C1 segment of cervical spinal cord (tissue), 14 donors: ENCODE measurements around the gene PPP6R3.
"Not testable (repeated sequence)": the region's sequence is repeated elsewhere in the genome, so short reads cannot be mapped to it uniquely, and the experiment has no call there.

Experiments
- DNase-seq, 14 donors: peaks; one replicate each; lab custom pipeline; 2025; lab: John Stamatoyannopoulos, UW

Gene PPP6R3

DNA sequence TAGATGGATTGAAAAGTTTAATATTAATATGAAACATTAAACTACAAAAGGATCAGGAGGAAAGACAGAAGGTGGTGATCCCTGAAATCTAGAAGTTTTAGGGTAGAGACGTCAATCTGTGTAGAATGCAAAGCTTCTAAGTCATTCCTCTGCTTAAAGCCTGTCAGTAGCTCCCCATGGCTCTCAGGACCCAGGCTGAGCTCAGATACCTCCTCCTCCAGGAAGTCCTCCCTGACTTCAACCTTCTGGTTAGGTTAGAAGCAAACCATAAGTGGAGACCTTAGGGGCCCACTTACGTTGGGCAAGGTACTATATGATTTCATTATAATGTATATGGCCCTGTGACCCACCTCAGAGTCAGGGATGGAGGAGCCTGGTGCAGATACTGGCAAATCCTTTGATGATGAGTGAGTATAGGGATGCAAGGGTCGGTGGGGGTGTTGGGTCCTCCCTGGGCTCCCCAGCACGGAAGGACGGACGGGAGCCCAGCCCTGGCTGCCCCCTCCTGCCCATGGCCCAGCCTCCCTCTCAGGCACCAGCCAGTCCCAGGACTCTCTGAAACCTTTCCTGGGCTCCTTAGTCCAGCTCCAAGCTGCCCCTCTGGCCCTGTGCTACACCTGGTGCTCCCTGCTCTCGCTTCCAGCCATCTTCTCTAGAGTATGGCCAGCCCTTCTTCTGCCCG, 3.2 kb upstream of the PPP6R3 start:
- DNase-seq, result no peak

DNA sequence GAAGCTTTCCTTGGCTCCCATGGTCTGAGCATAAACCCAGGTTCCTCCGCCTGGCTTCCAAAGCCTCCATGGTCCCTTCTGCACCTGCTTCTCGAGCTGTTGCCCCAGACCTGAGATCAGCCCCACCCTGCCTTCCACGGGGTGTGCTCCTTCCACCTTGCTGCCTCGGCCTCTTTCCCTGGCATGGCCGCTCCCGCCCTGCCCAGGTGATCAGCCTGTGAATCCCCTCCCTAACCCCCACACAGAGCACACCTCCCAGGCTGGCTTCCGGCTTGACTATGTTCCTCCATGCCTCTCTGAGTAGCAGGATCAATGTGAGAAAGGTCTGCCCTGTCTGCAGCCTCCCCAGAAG, 2.7 kb upstream of the PPP6R3 start:
- no peak for DNase-seq

DNA sequence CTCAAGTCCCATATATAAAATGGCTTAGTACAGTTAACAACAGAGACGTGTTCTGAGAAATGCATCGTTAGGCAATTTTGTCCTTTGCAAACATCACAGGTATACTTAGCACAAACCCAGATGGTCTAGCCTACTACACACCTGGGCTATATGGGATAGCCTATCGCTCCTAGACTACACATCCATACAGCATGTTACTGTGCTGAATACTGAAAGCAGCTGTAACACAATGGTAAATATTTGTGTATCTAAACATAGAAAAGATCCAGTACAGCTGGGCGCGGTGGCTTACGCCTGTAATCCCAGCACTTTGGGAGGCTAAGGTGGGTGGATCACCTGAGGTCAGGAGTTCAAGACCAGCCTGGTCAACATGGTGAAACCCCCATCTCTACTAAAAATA, 2.2 kb upstream of the PPP6R3 start:
- DNase-seq, result not testable (repeated sequence)

DNA sequence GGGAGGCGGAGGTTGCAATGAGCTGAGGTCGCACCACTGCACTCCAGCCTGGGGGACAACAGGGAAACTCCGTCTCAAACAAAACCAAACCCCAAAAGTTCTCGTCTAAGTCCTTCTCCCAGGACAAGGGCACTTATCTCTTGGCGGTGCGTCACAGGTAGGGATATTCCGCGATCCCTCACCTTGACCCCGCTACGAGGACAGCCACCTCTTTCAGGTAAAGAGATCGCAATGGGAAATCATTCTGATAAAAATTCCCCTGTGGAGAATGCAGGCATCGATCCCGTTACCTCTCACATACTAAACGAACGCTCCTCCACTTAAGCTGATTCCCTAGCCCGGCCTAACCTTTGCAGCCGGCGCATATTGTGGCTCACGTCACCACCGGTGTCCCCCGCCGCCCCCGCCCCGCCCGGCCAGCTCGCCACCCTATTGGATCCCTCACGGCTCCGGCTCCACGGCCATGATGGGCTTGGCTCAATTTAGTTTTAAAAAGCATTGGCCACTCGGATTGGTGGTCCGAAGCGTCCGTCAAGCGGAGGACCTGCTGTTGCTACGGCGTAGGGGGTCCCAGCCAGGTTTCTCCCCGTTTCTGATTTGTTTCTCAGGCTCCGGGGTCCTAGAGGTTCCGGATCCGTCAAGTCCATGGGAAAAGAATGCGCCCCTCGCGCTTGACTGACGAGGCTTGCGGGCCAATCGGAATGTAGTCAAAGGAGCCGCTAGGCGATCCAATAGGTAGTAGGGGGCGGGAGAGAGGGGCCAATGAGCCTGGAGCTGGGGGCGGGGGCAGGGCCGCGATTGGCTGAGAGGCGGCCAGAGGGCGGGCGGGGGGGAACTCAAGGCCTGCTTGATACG, 439 bp upstream of the PPP6R3 start:
- peak; percentile 87 to 100 (median 98) for DNase-seq

DNA sequence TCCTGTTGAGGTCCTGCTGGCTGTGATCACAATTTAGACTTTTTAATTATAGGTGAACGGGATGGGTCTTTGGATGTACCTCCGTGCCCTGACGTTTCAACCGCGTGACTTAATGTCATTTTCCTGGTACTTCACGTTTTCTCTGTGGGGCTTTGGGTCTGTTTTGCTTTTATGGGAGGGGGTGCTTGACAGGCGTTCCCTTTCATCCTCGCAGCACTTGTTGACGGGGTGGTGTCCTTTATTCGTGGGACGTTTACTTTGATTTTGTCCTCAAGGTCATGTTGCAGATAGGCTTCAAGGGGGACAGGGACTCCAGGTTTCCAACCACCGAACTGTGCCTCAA, 994 bp downstream of the PPP6R3 start:
- DNase-seq, result peak in 1 of 14 donors; percentile 26

DNA sequence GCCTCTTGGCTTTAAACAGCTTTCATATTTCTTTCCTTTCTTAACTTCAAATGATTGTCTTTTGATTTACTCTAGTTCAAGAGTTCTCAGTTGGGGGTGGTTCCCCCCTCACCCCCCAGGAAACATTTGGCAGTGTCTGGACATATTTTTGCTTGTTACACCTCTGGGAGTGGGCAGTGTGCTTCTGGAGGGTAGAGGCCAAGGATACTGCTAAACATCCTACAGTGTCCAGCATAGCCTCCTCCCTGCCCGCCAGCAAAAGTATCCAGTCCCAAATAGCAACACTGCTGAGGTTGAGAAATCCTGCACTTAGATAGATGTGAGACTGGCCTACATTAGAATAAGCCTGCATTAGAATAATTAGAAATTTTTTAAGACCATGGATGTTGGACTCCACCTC, 3.2 kb downstream of the PPP6R3 start:
- DNase-seq, result no peak

DNA sequence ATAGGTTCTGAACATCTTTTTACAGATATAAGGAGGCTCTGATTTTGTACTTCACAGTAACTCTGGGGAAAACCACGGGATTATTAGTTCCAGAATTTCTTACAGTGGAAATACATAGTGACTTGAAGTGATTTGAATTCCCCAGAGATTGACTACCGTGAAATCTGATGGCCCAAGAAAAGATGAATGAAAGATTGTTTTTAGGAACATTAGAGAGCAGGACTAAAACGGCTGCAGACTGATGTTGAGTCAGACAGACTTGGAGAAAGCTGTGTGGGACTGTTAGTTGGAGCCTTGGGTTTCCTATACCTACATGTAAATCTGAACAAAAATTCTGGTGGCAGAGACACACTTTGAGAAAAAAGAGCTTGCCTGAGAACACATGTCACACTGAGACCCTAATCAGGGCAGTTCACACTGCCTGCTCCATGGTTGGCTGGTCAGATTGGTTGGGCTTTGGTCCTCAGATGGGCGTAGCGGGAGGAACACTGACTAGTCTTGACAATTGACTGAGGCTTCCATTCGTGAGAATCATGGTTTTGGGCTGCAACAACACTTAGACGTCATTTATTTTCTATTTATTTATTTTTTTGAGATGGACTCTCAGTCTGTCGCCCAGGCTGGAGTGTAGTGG, 6.8 kb downstream of the PPP6R3 start:
- DNase-seq, result no peak

DNA sequence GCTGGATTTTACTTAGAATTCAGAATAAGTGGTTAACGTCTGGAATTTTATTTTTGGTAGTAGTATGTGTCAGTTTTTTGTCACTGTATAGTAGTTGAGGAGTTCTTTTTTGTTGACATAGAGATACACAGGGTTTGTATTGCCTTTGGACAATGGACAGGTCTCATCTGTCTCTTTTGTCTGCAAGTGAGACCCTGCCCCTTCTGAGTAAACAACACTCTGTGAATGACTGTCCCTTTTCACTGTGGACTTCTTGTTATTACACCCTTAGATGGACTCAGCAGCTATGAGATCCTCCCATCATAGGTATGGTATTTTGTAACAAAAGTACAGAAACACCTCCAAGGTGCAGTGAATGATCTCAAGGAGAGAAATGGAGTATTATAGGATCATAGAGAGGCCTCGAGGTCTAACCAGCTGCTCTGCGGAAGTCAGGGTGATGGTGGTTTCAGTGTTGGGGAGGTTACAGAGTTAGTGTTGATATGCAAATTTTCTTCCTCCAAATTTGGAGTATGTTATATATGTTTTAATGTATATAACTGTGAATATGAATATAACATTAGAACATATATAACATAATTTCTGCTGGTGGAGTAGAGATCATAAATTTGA, 7.8 kb downstream of the PPP6R3 start:
- no peak for DNase-seq

DNA sequence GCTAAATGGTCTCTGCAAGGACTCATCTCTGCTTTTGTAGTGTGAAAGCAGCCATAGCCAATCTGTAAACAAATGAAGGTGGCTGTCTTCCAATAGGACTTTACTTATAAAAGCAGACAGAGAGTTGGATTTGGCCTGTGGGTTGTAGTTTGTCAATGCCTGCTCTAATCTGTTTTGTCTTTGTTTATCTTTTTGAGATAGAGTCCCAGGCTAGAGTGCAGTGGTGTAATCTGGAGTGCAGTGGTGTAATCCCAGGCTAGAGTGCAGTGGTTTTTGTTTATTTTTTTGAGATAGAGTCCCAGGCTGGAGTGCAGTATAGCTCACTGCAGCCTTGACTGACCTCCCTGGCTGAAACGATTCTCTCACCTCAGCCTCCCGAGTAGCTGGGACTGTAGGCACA, 8.6 kb downstream of the PPP6R3 start:
- DNase-seq, result no peak

DNA sequence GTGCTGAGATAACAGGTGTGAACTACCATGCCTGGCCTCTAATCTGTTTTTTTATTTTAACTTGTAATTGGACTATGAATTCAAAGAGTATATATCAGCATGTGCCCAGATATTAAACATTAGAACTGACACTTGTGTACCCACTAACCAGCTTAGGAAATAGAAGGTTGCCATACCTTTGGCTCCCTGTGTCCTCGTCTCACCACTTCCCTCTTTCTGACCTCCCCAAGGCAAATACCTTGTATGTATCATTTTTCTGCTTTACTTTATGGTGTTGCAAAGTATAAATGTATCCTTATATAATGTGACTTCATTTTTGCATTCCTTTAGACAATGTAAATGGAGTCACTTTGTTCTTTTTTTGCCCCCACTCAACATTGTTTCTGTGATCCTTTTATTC, 9.1 kb downstream of the PPP6R3 start:
- no peak for DNase-seq

DNA sequence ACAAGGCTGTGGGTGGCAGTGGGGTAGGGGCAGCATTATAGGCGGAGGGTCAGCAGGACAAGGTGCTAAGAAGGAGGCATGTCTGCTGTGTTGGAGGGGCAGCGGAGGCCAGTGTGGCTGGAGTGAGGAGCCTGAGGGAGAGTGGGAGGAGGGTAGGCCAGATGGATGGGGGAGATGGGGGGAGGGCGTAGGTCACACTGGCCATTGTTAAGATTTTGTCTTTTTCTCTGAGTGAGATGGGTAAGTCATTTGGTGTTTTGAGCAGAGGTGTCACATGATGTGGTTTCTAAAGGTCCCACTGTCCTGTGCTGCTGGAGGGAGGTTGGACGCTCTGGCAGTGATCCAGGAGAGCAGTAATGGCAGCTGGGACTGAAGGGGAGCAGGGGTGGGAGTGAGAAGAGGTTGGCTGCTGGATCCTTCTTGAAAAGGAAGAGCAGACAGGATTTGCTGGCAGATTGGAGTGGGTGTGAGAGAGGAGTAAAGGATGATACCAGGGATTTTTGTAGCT, 9.8 kb downstream of the PPP6R3 start:
- peak in 1 of 14 donors; percentile 32 for DNase-seq

DNA sequence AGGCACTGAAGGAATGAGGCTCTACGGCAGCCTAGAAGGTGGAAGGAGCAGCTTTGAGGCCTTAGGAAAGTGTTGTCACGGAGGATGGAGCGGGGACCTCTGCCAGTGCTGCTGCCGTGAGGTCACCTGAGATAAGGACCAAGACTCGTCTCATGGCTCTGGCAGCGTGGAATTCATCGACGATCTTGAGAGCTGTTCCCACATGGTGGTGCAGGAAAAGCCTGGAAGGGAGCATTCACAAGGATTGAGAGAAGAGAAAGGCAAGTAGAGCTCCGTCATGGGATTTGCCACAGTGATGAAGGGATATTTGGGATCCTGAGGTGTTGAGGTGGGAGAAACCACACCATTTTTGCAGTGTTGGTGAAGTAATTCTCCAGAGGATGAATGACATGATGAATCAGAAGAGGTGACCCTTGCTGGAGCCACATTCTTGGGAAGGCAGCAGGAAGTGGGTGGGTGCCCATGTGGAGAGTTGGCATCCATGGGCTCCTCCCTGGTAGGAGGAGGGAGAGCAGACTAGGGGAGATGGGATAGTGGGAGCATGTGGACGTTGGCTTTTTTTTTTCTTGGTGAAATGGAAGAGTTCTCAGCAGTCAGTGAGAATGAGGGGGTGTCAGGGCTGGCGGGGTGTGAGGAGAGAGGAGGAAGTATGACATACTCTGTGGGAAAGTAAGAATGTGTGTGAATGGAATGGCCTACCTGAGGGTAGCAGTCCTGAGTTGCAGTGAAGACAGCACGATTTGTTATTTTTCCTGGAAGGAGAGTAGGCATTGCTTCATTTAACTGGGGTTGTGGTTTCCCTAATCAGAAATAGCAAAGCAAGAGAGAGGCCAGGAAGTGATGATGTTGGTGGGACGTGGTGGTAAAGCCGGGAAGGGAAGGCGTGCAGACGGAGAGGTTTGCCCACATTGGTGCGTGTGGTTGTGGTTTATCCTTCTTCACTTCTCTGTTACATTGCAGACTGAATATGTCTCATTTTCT, 11.1 kb downstream of the PPP6R3 start:
- DNase-seq, result peak in 1 of 14 donors; percentile 22

DNA sequence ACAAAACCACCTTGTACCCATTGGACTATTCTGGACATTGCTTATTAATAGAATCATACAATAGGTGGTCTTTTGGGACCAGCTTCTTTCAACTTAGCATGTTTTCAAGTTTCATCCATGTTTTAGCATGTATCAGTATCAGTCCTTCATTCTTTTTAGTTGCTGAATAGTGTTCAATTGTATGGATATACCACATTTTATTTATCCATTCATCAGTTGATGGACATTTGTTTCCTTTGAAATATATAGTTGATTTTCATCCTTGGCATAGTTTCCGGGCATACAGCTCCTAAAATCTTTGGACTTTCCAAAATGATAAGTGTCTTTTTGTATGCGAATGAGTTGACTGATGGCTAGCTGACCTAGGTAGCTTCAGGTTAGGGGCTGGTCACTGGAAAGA, 12.2 kb downstream of the PPP6R3 start:
- DNase-seq, result no peak

DNA sequence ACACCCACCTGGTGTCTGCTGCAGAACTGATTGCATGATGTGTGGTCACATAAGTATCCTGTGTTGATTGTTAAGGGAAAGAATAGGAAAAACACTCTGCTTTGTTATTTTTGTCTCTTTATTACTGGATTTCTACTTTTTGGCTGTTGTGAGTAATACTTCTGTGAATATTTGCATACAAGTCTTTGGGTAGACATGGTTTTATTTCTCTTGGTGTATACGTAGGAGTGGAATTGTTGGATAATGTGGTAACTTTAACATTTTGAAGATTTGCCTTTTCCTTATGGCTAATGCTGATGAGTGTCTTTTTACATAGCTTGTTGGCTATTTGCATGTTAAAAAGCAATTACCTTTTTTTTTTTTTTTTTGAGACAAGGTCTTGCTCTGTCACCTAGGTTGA, 13.1 kb downstream of the PPP6R3 start:
- no peak for DNase-seq

DNA sequence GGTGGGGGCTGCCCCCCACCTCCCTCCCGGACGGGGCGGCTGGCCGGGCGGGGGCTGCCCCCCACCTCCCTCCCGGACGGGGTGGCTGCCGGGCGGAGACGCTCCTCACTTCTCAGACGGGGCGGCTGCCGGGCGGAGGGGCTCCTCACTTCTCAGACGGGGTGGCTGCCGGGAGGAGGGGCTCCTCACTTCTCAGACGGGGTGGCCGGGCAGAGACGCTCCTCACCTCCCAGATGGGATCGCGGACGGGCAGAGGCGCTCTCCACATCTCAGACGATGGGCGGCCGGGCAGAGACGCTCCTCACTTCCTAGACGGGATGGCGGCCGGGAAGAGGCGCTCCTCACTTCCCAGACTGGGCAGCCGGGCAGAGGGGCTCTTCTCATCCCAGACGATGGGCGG, 15.1 kb downstream of the PPP6R3 start:
- not testable (repeated sequence) for DNase-seq

DNA sequence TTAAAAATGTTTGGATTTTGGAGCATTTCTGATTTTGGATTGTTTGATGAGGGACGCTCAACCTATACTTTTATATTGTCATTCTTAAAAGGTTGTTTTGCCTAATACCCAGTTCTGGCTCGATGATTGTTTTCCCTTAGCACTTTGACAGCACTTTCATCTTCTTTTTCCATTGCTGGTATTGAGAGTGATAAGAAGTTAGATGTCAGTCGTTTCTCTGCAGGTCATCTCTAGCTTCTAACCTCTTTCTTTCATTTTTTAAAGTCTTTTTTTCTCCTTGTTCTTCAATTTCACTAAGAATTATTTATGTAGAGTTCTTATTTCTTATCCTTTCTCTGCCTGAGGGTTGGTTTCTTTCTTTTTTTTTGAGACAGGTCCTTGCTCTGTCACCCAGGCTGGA, 18.8 kb downstream of the PPP6R3 start:
- DNase-seq, result no peak

DNA sequence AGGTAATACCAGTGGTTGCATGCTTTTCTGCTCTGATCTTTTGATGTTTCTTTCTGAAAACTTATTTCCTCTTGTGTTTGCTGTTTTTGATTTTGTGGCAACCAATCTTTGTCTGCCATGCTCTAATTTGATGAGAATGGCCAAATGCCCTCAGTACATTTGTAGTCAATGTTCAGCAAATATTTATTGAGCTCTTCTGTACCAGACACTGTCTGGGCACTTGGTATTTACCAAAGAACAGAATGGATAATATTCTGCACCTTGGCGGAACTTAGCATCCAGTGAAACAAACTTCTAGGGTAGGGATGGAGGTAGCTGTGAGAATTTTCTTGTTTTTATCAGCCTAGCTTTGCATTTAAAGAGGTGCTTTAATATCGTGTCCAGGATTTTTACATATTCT, 19.6 kb downstream of the PPP6R3 start:
- DNase-seq, result no peak

DNA sequence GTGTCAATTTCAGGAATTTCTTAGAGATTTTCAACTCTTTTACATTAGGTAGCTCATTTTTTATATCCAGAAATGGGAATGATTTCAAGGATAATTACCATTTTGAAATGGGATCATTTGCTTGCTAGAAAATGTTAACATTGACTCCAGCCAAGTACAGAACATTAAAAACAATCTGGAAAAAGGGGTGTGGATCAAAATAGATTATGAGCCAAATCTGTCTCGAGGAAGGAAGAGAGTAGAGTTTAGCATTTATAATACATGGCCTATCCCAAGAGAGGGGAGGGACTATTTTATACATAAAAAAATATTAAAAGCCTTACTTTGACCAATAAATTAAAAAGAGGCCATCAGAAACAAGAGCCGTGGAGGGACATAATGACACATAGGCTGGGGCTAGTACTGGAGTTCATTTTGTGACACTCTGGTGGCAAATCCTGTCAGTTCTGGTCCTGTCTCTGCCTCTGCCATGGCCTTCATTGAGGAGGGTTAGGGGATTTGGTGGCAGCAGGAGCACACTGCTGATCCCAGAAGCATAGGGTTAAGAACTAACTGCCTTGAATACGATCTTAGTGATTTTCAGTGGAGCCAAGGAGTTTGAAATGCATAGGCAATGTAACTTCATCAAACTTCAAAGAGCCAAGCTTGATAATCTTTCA, 20.4 kb downstream of the PPP6R3 start:
- DNase-seq, result no peak

DNA sequence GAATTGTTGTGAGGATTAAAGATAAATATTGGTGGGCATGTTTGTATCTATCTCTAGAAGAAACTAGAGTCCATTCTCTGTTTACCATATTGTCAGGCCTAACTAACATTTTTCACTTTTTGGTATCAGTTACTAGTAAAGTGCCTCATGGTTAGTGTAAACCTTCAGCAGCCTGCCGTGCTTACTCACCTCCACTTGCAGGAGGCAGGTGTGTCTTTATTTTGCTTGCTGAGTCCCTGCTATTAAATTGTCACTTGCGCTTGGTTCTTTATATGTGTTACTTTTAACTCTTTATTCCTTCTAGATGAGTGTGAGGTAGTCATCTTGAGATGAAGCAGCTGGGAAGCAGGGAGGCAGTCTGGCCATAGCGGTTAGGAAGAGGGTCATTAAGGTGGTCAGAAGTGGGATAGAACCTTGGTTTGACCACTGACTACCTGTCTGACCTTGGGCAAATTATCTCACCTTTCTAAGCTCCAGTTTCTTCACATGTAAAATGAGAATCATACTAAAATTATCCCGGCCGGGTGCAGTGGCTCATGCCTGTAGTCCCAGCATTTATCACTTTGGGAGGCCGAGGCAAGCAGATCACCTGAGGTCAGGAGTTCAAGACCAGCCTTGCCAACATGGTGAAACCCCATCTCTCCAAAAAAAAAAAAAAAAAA, 21.2 kb downstream of the PPP6R3 start:
- no peak for DNase-seq

DNA sequence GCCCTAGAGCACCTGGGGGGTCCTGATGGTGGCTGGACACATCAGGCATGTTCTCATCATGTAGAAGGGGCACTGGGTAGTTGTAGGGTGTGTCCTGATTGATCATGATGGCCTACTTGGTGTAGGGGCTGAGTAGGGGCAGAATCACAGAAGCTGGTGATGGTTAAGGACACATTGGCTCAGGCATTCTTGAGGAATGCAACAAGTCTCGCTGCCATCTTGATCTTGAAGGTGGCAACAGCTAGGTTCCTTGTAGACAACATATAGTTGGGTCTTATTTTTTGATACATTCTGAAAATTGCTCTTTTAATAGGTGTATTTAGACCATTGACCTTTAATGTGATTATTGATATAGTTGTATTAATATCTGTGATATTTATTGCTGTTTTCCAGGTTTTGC, 28.1 kb downstream of the PPP6R3 start:
- DNase-seq, result no peak
